Inferior parietal cortex (tissue), 1 donor: ENCODE measurements around the gene AP2A2.

Experiments
- DNase-seq: peaks from one replicate; pipeline ENCODE4 v3.0.0-alpha.2; 2016; ENCODE audit errors: extremely low spot score

The AP2A2 gene

DNA sequence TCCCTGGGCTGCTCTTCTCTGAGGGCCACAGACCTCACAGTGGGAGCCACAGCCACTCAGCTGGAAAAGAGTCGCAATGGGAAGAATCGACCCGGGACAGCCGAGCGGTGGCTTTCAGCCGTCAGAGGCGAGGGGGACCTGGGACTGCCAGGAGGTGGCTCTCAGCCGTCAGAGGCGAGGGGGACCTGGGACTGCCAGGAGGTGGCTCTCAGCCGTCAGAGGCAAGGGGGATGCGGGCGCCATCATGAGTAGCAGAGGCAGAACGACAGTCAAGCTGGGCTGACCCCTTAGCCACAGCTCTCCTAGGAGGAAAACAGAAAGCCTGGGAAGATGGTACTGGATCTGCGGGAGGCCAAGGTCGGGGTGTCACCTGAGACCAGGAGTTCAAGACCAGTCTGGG lies 134.1 kb downstream of the AP2A2 start:
- DNase-seq = no peak

GRCh38 chr11:1060410-1060809 lies 134.7 kb downstream of the AP2A2 start:
- DNase-seq = no peak

DNA sequence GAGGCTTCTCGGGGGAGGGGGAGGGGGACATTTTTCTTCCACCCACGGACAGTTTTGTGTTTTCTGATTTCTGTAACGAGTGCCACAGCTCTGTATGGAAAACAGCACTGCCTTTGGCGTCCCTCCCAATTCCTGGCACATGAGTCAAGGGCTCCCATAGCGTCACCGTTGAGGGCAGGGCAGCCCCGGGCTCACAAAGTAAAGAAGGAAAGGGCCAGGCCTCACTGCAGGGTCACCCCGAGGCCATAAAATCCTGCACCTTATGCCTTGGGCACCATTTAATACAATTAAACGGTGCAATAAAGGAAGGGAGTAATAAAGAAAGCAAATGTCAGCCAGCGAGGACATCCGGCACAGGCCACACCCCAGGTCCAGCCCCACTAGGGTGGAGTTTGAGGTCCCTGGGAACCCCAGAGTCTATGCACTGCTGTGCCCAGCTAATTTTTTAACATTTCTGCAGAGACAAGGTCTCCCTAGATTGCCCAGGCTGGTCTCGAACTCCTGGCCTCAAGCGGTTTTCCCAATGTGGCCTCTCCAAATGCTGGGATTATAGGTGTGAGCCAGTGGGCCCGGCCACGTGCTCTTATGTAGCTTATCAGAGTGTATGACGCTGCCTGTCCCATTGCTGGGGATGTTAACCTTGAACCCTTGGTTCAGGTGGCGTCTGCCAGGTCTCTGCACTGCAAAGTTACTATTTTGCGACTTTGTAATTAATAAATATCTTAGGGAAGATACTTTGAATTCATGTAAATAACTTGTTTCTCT lies 135.4 kb downstream of the AP2A2 start:
- no peak for DNase-seq
